ENCODE results near the gene MNAT1. TPM values are rescaled to one million over a fixed set of nuclear protein-coding genes. Genes with fewer than 3 reads are reported as not detected.

Gene MNAT1
- total RNA-seq, 1 donor from 2014 or later = 32.7 TPM

DNA sequence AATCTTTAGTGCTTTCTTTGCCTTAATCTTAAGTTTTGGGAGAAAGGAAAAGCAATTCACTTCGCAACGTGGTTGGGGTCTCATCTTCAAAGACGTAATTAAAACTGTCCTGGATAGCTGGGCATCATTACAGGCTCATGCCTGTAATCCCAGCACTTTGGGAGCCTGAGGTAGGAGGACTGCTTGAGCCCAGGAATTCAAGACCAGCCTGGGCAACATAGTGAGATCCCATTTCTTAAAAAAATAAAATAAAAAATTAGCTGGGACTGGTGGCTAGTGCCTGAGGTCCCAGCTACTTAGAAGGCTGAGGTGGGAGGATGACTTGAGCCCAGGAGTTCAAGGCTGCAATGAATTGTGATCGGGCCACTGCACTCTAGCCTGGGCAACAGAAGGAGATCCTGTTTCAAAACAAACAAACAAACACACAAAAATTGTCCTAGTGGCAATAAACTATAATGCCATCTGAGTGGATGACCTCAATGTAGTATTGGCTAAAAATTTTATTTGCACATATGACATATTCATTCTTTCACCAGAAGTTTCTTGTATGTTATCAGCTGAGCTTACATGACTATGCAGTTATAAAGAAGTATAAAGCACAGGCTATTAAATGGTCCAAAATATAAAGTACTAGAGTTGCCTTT lies 1.6 kb upstream of the MNAT1 start:
- Mint-ChIP-seq H3K4me3 (no peak overlapping the region), H3K27me3 (peaks cover 9% of the 10 kb centered on the region), H3K4me1 (ENCODE audit: unreplicated experiment) (peaks cover 20% of the 10 kb centered on the region), H3K9me3 (no peaks in the 10 kb centered on the region), H3K36me3 (no peaks in the 10 kb centered on the region), H3K27ac (no peak overlapping the region)
- TF ChIP-seq, protein P1, sequence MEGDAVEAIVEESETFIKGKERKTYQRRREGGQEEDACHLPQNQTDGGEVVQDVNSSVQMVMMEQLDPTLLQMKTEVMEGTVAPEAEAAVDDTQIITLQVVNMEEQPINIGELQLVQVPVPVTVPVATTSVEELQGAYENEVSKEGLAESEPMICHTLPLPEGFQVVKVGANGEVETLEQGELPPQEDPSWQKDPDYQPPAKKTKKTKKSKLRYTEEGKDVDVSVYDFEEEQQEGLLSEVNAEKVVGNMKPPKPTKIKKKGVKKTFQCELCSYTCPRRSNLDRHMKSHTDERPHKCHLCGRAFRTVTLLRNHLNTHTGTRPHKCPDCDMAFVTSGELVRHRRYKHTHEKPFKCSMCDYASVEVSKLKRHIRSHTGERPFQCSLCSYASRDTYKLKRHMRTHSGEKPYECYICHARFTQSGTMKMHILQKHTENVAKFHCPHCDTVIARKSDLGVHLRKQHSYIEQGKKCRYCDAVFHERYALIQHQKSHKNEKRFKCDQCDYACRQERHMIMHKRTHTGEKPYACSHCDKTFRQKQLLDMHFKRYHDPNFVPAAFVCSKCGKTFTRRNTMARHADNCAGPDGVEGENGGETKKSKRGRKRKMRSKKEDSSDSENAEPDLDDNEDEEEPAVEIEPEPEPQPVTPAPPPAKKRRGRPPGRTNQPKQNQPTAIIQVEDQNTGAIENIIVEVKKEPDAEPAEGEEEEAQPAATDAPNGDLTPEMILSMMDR (conservative IDR thresholded peaks at IDR 0.05) = no peak
- DNase-seq (ENCODE audit: extremely low spot score, unreplicated experiment) = no peak

DNA sequence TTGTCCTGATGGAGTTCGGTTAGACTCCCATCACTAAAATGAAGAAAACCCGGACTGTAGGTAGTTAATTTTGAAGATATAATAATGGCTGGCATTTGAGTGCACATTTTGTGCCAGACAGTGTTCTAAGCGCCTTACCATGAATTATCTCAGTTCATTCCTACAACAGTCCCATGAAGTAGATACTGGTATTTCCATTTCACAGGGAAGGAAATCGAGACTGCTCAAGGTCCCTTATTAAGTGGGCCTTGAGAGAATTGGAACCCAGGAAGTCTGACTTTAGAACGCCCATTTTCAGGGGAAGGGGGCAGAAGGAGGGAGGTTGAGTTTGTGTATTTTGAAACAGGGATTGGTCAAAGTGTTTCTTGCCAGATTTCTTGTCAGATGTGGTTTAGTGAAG lies 855 bp downstream of the MNAT1 start:
- no peak for DNase-seq (ENCODE audit: extremely low spot score, unreplicated experiment)
- Mint-ChIP-seq H3K27me3 (peaks cover 5% of the 10 kb centered on the region), H3K4me3 (peak overlapping the region; percentile 98), H3K36me3 (no peaks in the 10 kb centered on the region), H3K9me3 (no peaks in the 10 kb centered on the region), H3K4me1 (ENCODE audit: unreplicated experiment) (peaks cover 20% of the 10 kb centered on the region), H3K27ac (peak overlapping the region; percentile 92)
- TF ChIP-seq, protein P1 (conservative IDR thresholded peaks at IDR 0.05) = no peak

DNA sequence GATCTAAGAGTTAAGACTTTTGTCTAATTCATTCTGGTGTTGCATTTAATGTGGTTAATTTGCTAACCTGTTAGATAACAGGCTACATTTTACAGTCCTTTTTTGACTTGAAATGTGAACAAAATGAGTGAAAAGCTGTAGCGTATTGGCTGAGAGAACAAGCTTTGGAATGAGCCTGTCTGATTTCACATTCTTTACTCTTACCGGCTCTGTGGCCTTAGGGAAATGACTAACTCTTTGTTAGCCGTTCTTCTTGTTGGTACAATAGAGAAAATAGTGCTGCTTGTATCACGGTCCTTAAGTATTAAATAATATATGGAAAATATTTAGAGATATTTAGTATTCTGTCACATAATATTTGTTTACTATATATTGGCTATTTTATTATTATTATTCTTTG lies 1.9 kb downstream of the MNAT1 start:
- no peaks in the 10 kb centered on the region for H3K36me3 Mint-ChIP-seq

DNA sequence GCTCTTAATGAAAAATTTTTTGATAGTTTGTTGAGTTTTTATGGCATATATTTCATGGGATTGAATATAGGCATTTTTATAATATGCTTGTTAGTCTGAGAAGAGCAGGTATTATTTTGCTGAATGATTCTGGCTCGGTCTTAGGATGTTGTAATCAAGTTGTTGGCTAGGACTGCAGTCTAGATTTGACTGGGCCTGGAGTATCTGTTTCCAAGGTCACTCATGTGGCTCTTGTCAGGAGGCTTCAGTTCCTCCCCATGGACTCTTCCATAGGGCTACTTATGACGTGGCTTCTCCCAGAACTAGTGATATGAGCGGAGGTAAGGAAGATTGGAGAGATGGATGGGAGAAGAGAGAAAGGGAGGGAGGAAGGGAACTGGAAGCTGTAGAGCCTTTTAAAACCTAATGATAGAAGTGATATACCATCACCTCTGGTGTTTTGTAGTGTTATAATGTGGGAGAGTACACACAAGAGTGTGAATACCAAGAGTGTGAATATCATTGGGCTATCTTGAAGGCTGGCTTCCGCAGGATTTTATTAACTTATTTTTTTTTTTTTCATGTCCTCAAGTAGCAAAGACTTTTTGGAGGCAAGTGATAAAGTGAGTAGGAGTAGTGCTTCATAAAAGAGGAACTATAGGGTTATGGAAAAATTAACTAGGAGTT lies 4.4 kb downstream of the MNAT1 start:
- H3K9me3 Mint-ChIP-seq = peaks cover 7% of the 10 kb centered on the region

More for the DNA sequence above, 1.9 kb downstream of the MNAT1 start:
- Mint-ChIP-seq H3K27ac (peak overlapping the region; percentile 70), H3K9me3 (no peaks in the 10 kb centered on the region), H3K4me3 (peak overlapping the region; percentile 98), H3K4me1 (ENCODE audit: unreplicated experiment) (peaks cover 20% of the 10 kb centered on the region), H3K27me3 (peaks cover 5% of the 10 kb centered on the region)
- DNase-seq (ENCODE audit: extremely low spot score, unreplicated experiment) = no peak
- TF ChIP-seq, protein P1 (conservative IDR thresholded peaks at IDR 0.05) = no peak

DNA sequence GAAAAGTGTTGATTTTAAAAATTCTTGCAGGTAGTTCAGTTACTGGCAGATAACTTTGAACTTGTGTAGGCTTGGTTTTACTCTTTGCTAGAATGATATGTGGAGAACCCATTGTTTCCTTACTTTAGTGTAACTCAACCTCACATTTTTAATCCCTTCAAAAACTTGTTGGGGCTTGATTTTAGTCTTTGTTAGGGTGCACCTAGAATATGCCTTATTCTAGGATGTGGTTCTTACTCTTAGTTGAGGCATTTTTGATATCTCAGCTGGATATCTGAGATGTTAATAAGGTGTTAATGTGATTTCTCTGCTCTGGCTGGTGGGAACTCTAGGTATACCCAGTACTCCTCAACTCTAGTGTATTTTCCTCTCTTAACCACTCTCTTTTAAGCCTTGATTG lies 10.0 kb downstream of the MNAT1 start:
- no peak overlapping the region for H3K27ac Mint-ChIP-seq
- no peaks in the 10 kb centered on the region for H3K27me3 Mint-ChIP-seq
- H3K4me3 Mint-ChIP-seq = no peak overlapping the region
- H3K36me3 Mint-ChIP-seq = peaks cover 8% of the 10 kb centered on the region
- H3K4me1 Mint-ChIP-seq (ENCODE audit: unreplicated experiment) = no peaks in the 10 kb centered on the region
- H3K9me3 Mint-ChIP-seq = peaks cover 7% of the 10 kb centered on the region
- TF ChIP-seq, protein P1 (conservative IDR thresholded peaks at IDR 0.05) = no peak
- DNase-seq (ENCODE audit: extremely low spot score, unreplicated experiment) = no peak

More for the DNA sequence above, 4.4 kb downstream of the MNAT1 start:
- H3K4me1 Mint-ChIP-seq (ENCODE audit: unreplicated experiment) = peaks cover 20% of the 10 kb centered on the region
- no peaks in the 10 kb centered on the region for H3K27me3 Mint-ChIP-seq
- H3K27ac Mint-ChIP-seq = no peak overlapping the region
- TF ChIP-seq, protein P1 (conservative IDR thresholded peaks at IDR 0.05) = no peak
- no peak for DNase-seq (ENCODE audit: extremely low spot score, unreplicated experiment)
- peaks cover 8% of the 10 kb centered on the region for H3K36me3 Mint-ChIP-seq
- no peak overlapping the region for H3K4me3 Mint-ChIP-seq

Data from type B pancreatic cell (in vitro differentiated cells).